Right cardiac atrium (tissue), 5 donors: Measurements from ENCODE around the gene RALGPS1. TPM values are rescaled to one million over a fixed set of nuclear protein-coding genes. Genes with fewer than 3 reads are reported as not detected.

Experiments used
- ATAC-seq, 2 donors: fragments of 200-7000 bp; cut with Tn5 transposase; one replicate each; pipeline versions ENCODE4 v1.8.0 to v1.9.1; 2020; ENCODE audit warnings: moderate library complexity in 2 of 2, mild to moderate bottlenecking in 1 of 2
- DNase-seq, 3 donors: peaks; one replicate each; pipeline ENCODE4 v3.0.0-alpha.2; 2020
- H3K27ac ChIP-seq: one replicate; pipeline ENCODE4 v1.5.1; 2013; ENCODE audit warnings: mild to moderate bottlenecking, low read length, control low read depth, moderate library complexity
- H3K27me3 ChIP-seq: one replicate; pipeline ENCODE4 v1.6.1; 2013; ENCODE audit not compliant: control insufficient read depth, insufficient read depth
- H3K4me1 ChIP-seq: one replicate; pipeline ENCODE4 v1.6.1; 2013; ENCODE audit warnings: low read length; ENCODE audit not compliant: control insufficient read depth, insufficient read depth
- H3K4me3 ChIP-seq: one replicate; pipeline ENCODE4 v1.5.1; 2013; ENCODE audit warnings: low read length, control low read depth
- H3K9me3 ChIP-seq: one replicate; pipeline ENCODE4 v1.6.1; 2013; ENCODE audit warnings: low read length; ENCODE audit not compliant: control insufficient read depth
- WGBS: extraction: QIAGEN DNeasy Blood & Tissue Kit; methylation state at CpG from one replicate; pipeline ENCODE4 v1.1.7; 2013; 5-methylcytosine and 5-hydroxymethylcytosine counted together
- intact Hi-C, 4 donors: fragments of 100-400 bp; cut with DNase I; formaldehyde crosslinking; loops; one replicate each; pipeline versions ENCODE4 v1.11.0 to v1.14.0; 2022 to 2023
- polyA plus RNA-seq: library from polyadenylated mRNA; stranded (reverse); fragments of 200-250 nt; gene quantifications from one replicate; pipeline ENCODE4 v1.2.3, GENCODE V29; 2013
- total RNA-seq, 4 donors: library from RNA; stranded (reverse); fragmentation: NEBNext Ultra II Directional; extraction: Animal tissue kit (Norgen Biotek cat#: 25700); gene quantifications; one replicate each; pipeline ENCODE4 v1.2.1, GENCODE V29; 2021
- donor health status: healthy with polysubstance abuse.
- donor health status: DM: no; HTN: yes; CAD: no.
- donor health status: DM: no; HTN: no; CAD: no.
- donor health status: DM: no; HTN: yes; CAD: no; lungs with severe emphysema.
- donor health status: DM: yes; HTN: yes; CAD: no.

The RALGPS1 gene
- total and polyA plus RNA-seq, 5 donors: 10.8 to 19.5 (median 16.3) TPM

DNA sequence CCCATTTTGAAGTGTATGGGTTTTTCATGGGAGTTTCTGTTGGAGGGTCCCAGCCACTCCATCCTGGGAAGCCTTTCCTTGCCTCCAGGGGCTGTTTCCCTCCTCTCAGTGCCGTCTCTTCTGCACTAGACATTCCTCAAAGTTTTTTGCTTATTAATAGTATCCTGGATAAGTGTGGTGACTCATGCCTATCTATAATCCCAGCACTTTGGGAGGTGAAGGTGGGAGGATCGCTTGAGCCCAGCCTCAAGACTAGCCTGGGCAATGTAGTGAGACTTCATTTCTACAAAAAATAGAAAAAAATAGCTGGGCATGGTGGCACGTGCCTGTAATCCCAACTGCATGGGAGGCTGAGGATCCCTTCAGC lies 43.1 kb downstream of the RALGPS1 start:
- intact Hi-C loops: no loop called here

DNA sequence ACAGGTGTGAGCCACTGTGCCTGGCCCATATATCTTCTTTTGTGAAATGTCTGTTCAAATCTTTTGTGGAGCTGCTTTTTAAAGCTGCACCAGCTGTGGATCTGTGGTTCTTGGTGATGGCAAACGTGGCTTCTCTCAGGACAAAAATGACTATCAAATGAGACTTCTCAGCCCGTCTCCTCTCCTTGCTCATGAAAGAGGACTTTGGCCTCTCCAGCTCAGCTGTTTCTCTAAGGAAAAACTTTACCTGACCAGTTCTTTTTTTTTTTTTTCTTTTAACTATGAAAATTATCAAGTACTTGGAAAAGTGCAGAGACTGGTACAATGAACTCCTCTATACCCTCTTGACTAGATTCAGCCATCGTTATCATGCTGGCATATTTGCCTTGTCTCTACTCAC lies 44.8 kb downstream of the RALGPS1 start:
- H3K4me1 ChIP-seq: peaks cover 11% of the 10 kb centered on the region
- WGBS: 93% methylated on average over 3 of the region's 3 CpGs
- no peak for ATAC-seq

More for the DNA sequence above, 43.1 kb downstream of the RALGPS1 start:
- Histone ChIP-seq H3K27ac (peak overlapping the region; percentile 99), H3K27me3 (no peaks in the 10 kb centered on the region), H3K4me1 (peaks cover 11% of the 10 kb centered on the region), H3K9me3 (no peaks in the 10 kb centered on the region), H3K4me3 (no peak overlapping the region)
- 59% methylated on average over 3 of the region's 3 CpGs for WGBS
- no peak for DNase-seq
- ATAC-seq: peak; percentile 57 to 64

DNA sequence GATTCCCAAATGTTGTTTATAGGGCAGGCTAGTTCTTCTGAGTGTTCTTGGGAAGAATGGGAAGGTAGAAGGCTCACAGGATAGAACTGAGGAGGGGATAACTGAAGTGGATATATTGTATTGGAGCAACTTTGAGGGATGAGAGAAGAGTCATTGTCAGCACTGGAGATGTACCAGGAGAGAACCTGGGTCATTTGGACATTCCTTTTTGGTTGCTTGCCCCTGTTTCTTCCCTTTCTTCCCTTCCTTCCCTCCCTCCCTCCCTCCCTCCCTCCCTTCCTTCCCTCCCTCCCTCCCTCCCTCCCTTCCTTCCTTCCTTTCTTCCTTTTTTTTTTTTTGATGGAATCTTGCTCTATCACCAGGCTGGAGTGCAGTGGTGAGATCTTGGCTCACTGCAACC lies 45.3 kb downstream of the RALGPS1 start:
- DNase-seq: no peak
- intact Hi-C loops: no loop called here
- Histone ChIP-seq H3K9me3 (no peaks in the 10 kb centered on the region), H3K27me3 (no peaks in the 10 kb centered on the region), H3K27ac (no peak overlapping the region), H3K4me3 (no peak overlapping the region), H3K4me1 (peaks cover 11% of the 10 kb centered on the region)
- no peak for ATAC-seq

More for the DNA sequence above, 44.8 kb downstream of the RALGPS1 start:
- Histone ChIP-seq H3K27ac (peak overlapping the region; percentile 2), H3K27me3 (no peaks in the 10 kb centered on the region), H3K4me3 (no peak overlapping the region), H3K9me3 (no peaks in the 10 kb centered on the region)
- intact Hi-C loops: no loop called here
- DNase-seq: no peak

DNA sequence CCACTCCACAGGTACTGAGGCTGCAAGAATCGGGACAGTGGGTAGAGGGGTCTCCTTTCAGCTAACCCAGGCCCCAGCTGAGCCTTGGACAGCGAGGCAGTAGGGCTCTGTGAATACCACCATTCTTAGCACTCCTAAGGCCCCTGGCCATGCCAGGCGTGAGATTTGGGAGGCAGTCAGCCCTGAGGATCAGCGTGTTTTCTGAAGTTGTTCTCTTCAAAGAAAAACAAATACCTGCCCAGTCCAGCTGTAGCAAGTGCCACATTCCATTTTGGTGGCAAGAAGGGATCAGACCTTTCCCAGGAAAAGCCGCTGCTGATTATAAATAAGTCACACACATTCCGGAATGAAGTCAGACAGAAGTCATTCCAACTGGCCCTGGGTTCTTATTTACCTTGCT lies 47.8 kb downstream of the RALGPS1 start:
- Histone ChIP-seq H3K4me1 (peaks cover 3% of the 10 kb centered on the region), H3K27me3 (no peaks in the 10 kb centered on the region), H3K27ac (peak overlapping the region; percentile 70), H3K4me3 (no peak overlapping the region), H3K9me3 (no peaks in the 10 kb centered on the region)
- intact Hi-C loops: no loop called here
- WGBS: 66% methylated on average over 6 of the region's 6 CpGs
- no peak for ATAC-seq
- no peak for DNase-seq

DNA sequence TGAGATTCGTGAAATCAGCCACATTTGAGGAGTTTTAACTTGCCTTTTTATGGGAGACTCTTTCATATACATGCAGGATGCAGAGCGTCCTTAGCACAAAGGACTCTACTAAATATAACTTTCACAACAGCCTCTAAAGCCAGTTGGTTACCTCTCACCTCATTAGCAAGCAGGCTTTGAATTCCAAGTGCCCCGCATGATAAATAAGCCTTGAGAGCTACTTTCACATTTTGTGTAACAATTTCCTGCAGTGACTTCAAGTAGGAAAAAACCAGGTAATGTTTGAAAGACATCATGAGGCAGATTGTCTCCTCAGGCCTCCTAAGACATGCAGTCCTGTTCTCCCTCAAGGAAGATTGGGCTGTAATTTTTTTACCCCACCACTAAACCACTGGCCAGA lies 50.5 kb downstream of the RALGPS1 start:
- peak in 1 of 2 donors; percentile 47 for ATAC-seq
- Histone ChIP-seq H3K9me3 (no peaks in the 10 kb centered on the region), H3K4me3 (no peak overlapping the region), H3K4me1 (peaks cover 3% of the 10 kb centered on the region), H3K27ac (peak overlapping the region; percentile 43), H3K27me3 (no peaks in the 10 kb centered on the region)
- intact Hi-C loops: loop anchor here in 1 of 4 donors (5.0 kb wide), 1 partner anchor 232 kb away; no protein-coding TSS in a partner anchor
- DNase-seq: no peak
- WGBS: 67% methylated on average over 3 of the region's 3 CpGs

DNA sequence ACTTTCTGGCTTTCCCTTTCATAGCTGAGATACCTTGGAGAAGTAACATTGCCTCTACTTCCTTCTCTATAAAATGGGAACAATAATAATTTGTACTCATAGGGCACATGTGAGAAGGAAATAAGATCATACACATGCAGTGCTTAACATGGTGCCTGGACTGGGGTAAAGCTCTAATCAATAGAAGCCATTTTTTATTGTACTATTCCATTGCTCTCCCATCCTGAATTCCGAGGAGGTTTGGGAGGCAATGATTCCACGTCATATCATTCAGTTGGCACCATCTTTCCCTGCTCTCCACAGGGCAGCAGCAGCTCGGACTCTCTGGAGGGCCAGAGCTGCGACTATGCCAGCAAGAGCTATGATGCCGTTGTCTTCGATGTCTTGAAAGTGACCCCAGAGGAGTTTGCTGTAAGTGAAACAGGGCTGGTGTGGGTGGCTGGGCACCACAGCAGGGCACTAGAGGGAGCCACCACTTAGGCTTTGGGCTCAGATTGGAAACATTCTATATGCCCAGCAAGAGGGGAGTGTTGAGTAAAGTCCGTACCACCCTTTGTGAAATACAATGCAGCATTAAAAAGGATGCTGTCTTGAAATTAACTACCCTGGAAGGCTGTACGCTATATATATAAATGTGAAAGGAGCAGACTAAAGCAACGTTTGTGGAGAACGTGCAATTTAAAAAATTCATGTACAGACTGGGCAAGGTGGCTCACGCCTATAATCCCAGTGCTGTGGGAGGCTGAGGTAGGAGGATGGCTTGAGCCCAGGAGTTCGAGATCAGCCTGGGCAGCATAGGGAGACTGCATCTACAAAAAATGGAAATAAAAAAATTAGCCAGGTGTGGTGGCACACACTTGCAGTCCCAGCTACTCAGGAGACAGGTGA lies 51.2 kb downstream of the RALGPS1 start:
- Histone ChIP-seq H3K27ac (no peak overlapping the region), H3K4me1 (peaks cover 3% of the 10 kb centered on the region), H3K4me3 (no peak overlapping the region), H3K27me3 (no peaks in the 10 kb centered on the region), H3K9me3 (no peaks in the 10 kb centered on the region)
- 71% methylated on average over 12 of the region's 12 CpGs for WGBS
- DNase-seq (peak; percentile 54 to 75 (median 69)), ATAC-seq (peak; percentile 79 to 81)
- intact Hi-C loops: loop anchor here in 1 of 4 donors (5.0 kb wide), 1 partner anchor 232 kb away; no protein-coding TSS in a partner anchor

DNA sequence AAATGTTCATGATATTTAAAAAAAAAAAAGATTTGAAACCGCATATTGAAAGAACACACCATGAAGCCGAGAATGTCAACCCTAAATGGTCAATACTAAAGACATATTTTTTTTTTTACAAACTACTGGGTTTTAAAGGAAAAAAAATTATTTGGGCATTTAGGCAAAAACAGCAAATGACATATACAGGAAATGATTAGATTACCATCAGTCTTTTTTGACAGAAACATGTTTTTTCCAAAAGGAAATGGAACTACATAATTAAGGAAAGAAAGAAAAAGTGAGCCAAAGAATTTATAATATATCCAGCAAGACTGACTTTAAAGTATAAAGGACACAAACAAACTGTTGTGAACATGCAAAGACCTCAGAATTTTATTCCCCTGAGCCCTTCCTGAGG lies 56.7 kb downstream of the RALGPS1 start:
- peaks cover 5% of the 10 kb centered on the region for H3K4me1 ChIP-seq
- no peak overlapping the region for H3K4me3 ChIP-seq
- no peaks in the 10 kb centered on the region for H3K27me3 ChIP-seq
- H3K27ac ChIP-seq: no peak overlapping the region
- intact Hi-C loops: no loop called here
- DNase-seq (no peak), ATAC-seq (no peak)
- WGBS: 93% methylated on average over 2 of the region's 2 CpGs
- no peaks in the 10 kb centered on the region for H3K9me3 ChIP-seq

DNA sequence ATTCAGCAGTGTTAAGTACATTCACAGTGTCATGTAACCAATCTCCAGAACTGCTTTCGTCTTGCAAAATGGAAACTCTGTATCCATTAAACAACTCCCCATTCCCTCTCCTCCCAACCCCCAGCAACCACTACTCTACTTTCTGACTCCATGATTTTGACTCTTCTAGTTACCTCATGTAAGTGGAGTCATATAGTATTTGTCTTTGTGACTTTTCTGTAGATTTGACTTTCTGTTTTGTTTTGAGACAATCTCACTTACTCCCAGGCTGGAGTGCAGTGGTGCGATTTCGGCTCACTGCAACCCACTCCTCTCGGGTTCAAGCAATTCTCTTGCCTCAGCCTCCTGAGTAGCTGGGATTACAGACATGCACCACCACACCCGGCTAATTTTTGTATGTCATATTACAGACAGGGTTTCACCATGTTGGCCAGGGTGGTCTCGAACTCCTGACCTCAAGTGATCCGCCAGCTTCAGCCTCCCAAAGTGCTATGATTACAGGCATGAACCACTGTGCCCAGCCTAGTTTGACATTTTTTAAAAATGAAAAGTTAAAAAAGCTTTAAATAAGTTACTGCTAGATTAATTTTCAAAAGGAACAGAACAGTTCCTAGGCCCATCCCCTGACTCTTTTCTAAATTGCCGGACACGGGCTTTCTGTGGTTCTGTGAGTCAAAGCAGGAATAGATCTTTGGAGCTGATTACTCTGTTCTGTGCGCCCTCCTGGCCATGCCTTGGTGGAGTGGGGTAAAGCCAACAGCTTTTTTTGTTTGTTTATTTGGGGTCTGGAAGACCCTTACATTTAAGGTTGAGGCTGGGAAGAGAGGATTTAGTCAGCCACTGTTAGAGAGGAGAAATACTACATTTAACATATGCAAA lies 59.3 kb downstream of the RALGPS1 start:
- H3K9me3 ChIP-seq: no peaks in the 10 kb centered on the region
- H3K27me3 ChIP-seq: no peaks in the 10 kb centered on the region
- H3K4me1 ChIP-seq: peaks cover 5% of the 10 kb centered on the region
- H3K4me3 ChIP-seq: no peak overlapping the region
- ATAC-seq: no peak
- DNase-seq: no peak
- no peak overlapping the region for H3K27ac ChIP-seq
- 98% methylated on average over 10 of the region's 10 CpGs for WGBS
- intact Hi-C loops: no loop called here

DNA sequence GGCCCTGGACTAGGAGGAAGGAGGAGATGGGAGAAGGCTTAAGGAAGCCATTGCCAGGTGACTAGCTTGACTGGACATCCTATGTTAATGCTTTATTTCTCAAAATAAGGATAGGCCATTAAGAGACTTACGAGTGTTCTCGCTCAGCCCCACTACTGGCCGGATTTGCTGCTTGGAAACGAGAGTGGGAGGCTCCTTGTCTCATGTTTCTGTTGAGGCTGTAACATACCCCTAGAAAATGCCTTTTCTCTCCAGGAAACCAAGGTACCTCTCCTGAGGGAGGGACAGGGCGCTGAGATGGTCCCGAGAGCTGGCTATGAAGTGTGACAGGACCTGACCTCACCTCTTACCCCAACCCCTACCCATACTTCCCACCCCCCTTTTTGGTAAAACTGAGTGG lies 60.0 kb downstream of the RALGPS1 start:
- Histone ChIP-seq H3K4me1 (peaks cover 5% of the 10 kb centered on the region), H3K4me3 (no peak overlapping the region), H3K27ac (no peak overlapping the region), H3K9me3 (no peaks in the 10 kb centered on the region), H3K27me3 (no peaks in the 10 kb centered on the region)
- DNase-seq (no peak), ATAC-seq (no peak)
- intact Hi-C loops: no loop called here
- 91% methylated on average over 6 of the region's 6 CpGs for WGBS

DNA sequence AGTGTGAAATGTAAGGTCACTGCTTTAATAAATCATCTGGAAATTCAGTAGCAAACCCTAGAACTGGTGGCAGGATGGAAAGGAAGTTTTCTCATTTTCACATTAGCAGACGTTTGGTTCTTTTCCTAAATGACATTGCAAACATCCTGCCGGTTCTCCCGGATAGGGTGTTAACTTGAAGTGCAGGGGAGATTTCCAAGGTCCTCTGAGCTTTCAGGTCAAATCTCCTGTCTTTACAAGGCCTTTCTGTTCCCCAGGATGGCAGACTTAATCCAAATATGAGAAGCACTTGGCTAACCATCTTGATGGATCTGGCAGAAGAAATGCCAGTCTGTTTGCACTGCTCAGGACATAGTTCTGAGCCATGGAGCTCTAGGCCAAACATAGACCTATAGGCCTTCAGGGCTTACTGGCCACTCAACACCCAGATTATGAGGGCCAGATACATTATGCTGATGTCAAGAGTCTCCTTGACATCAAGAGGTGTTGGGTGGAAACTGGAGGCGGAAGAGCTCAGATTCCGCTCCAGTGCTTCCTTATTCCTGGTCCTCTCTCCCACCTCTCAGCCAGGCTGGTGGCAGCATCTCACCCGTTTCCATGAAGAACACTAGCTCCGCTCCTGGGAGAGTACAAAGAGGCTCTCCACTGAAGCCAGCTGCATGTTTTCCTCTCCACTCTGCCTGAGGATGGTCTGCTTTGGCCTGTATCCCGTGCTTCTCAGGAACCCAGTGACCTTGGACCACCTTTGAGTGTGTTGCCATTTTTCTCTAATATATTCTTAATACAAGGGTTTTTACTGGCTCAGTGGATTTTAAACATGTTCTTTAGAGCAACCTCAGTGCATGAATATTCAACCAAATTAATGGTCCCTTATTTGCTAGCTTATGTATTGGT lies 61.0 kb downstream of the RALGPS1 start:
- H3K9me3 ChIP-seq: no peaks in the 10 kb centered on the region
- H3K27ac ChIP-seq: peak overlapping the region; percentile 34
- no peak for DNase-seq
- intact Hi-C loops: no loop called here
- 62% methylated on average over 8 of the region's 8 CpGs for WGBS
- no peak overlapping the region for H3K4me3 ChIP-seq
- ATAC-seq: peak in 1 of 2 donors; percentile 37
- H3K4me1 ChIP-seq: peaks cover 5% of the 10 kb centered on the region
- no peaks in the 10 kb centered on the region for H3K27me3 ChIP-seq
